HG02885 (cell line): ENCODE results near the gene INTS11.

Experiments used
- ATAC-seq: cut with Tn5 transposase; IDR thresholded peaks from one replicate; pipeline ENCODE4 v1.9.1; 2021; ENCODE audit warnings: mild to moderate bottlenecking; ENCODE audit not compliant: unreplicated experiment, poor library complexity

The INTS11 gene

DNA sequence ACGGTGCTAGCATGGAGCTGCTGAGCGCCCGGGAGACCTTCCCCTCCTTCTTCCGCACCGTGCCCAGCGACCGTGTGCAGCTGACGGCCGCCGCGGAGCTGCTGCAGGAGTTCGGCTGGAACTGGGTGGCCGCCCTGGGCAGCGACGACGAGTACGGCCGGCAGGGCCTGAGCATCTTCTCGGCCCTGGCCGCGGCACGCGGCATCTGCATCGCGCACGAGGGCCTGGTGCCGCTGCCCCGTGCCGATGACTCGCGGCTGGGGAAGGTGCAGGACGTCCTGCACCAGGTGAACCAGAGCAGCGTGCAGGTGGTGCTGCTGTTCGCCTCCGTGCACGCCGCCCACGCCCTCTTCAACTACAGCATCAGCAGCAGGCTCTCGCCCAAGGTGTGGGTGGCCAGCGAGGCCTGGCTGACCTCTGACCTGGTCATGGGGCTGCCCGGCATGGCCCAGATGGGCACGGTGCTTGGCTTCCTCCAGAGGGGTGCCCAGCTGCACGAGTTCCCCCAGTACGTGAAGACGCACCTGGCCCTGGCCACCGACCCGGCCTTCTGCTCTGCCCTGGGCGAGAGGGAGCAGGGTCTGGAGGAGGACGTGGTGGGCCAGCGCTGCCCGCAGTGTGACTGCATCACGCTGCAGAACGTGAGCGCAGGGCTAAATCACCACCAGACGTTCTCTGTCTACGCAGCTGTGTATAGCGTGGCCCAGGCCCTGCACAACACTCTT, 7.7 kb upstream of the INTS11 start:
- ATAC-seq = no peak

DNA sequence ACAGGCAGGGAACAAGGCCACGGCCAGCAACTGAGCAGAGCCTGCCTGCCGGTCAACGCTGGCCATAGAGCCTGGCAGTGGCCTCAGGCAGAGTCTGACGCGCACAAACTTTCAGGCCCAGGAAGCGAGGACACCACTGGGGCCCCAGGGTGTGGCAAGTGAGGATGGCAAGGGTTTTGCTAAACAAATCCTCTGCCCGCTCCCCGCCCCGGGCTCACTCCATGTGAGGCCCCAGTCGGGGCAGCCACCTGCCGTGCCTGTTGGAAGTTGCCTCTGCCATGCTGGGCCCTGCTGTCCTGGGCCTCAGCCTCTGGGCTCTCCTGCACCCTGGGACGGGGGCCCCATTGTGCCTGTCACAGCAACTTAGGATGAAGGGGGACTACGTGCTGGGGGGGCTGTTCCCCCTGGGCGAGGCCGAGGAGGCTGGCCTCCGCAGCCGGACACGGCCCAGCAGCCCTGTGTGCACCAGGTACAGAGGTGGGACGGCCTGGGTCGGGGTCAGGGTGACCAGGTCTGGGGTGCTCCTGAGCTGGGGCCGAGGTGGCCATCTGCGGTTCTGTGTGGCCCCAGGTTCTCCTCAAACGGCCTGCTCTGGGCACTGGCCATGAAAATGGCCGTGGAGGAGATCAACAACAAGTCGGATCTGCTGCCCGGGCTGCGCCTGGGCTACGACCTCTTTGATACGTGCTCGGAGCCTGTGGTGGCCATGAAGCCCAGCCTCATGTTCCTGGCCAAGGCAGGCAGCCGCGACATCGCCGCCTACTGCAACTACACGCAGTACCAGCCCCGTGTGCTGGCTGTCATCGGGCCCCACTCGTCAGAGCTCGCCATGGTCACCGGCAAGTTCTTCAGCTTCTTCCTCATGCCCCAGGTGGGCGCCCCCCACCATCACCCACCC, 6.9 kb upstream of the INTS11 start, which contains the start of gene TAS1R3:
Gene TAS1R3, plus strand, starts transcription at position 213 of the 898 bp plus-strand sequence. Its CDS starts 66 bp downstream, at position 279.
- ATAC-seq = no peak

DNA sequence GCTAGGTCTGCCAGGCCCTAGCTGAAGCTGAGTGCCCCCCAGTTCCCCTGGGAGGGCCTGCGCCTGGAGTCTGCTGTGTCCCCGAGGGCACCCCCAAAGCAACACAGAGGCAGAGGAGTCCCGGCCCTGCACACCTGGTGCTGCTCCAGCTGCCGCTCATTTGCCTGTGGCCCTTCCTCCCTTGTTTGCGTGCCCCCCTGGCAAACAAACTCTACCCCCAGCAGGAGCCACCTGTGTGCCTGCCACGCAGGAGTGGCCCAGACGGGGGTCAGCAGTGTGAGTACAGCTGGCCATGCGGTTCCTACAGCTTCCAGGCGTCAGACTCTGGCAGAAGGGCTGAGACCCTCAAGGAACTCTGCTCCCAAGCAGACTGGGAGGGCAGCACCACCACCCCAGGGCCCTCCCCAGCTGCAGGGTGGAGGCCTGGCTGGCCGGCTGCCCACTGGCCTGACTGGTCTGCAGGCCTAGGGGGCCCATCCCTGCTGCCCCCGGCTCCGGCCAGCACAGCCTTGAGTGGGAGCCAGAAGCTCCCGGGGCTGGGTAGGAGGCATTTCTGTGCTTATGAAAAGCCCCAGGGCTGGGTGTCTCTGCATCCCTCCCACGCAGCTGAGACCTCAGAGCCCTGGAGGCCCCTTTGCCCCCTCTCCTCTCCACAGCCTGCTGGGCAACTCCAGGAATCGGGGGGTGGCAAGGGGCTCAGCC, 6.1 kb upstream of the INTS11 start:
- ATAC-seq = no peak

DNA sequence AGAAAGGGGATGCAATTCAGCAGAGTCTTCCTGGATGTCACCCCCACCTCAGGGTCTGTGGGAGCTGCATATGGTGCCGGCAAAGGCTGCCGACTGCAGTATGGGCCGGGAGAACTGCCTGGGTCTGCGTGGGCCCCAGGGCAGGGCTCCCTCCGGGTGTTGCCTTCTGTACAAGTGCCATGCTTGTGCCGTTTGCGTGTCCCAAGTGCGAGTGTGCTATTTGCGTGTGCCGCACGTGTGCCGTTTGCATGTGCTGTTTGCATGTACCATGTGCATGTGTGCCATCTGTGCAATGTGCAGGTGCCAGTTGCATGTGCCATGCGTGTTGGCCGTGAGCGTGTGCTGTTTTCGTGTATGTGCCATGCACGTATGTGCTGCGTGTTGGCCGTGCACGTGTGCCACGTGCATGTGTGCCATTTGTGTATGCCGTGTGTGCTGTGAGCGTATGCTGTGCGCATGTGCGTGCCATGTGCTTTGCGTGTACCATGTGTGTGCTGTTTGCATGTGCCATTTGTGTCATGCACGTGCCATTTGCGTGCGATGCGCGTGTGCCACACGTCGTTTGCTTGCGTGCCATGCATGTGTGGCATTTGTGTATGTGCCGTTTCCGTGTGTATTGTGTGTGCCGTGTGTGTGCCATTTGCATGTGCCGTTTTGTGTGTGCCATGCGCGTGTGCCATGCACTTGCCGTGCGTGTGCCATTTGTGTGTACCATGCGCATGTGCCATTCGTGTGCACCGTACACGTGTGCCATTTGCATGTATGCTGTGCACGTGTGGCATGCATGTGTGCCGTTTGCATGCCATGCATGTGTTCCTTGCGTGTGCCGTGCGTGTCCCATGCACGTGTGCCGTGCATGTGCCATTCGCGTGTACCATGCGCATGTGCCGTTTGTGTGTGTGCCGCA, 5.1 kb upstream of the INTS11 start:
- no peak for ATAC-seq

DNA sequence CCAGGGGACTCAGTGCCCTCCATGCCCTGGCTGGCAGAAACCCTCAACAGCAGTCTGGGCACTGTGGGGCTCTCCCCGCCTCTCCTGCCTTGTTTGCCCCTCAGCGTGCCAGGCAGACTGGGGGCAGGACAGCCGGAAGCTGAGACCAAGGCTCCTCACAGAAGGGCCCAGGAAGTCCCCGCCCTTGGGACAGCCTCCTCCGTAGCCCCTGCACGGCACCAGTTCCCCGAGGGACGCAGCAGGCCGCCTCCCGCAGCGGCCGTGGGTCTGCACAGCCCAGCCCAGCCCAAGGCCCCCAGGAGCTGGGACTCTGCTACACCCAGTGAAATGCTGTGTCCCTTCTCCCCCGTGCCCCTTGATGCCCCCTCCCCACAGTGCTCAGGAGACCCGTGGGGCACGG, 3.8 kb upstream of the INTS11 start:
- no peak for ATAC-seq

DNA sequence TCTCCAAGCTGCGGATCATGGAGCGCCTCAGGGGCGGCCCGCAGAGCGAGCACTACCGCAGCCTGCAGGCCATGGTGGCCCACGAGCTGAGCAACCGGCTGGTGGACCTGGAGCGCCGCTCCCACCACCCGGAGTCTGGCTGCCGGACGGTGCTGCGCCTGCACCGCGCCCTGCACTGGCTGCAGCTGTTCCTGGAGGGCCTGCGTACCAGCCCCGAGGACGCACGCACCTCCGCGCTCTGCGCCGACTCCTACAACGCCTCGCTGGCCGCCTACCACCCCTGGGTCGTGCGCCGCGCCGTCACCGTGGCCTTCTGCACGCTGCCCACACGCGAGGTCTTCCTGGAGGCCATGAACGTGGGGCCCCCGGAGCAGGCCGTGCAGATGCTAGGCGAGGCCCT, 2.8 kb upstream of the INTS11 start:
- no peak for ATAC-seq

DNA sequence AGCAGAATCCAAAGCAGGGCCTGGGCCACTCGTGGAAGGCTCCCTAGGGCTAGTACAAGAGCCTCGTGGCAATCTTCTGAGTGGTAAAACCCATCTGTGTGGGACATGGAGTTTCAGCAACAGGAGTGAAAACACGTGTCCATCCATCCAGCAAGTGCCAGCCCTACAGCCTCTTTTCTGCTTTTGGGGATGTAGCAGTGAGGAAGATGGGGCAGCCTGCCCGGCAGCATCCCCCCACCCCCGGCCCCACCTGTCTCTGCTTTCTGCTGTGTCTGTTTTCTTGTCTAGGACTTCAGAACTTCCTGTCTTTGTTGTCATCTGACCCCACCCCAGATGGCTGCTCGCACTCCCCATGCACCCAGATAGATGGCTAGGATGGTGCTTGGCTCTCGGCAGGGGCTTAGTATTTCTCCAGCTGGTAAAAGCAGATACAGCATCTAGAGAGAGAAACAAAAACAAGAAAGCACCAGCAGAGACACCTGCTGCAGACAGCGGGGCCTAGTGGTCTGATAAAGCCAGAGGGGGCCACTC, 1.7 kb upstream of the INTS11 start:
- ATAC-seq = no peak

DNA sequence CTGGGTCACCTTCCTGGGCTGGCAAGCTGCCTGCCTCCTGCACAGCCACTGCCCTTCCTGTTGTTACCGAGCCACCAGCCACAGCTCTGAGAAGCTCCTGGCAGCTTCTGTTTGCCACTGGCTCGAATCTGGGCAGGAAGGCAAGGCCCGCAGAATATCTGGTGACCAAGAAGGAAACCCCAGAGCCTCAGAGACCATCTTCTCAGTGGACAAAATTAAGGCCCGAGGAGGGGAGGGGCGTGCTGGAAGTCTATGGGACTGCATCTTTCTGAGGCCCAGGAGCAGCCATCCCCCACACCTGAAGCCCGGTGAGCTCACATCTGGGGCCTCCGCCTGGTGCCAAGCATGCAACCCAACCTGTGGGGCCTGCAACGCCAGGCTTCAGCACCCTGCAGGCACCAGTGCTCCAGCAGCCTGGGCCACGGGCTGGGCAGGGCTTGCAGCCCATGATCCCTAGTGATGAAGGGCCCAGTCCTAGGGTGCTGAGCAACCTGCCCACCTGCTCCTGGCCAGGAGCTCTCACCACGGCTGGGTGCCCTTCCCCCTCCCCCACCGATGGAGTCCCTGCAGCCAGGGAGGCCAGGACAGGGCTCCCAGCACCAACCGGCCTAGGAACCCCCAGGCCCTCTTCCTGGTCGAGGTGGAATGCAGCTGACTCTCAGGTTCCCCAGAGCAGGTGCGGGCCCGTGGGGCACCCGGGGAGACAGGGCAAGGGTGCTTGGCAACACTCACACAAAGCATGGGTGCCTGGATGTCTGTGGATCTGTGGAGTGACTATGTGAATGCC, 1.0 kb upstream of the INTS11 start:
- no peak for ATAC-seq

DNA sequence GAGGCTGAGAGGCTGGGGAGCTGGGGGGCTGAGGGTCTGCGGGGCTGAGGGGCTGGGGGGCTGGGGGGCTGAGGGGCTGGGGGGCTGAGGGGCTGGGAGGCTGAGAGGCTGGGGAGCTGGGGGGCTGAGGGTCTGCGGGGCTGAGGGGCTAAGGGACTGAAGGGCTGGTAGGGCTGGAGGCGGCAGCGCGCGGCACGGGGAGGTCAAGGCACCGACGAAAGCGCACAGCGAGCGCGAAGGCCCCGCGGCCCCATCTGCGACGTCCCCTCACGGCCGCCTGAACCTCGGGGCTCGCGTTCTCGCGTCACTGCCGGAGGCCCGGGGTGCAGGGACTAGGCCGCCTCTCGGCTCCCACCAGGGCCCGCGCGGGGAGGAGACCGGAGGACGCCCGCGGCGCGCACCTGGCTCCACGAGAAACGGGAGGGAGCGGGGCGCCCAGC, 356 bp downstream of the INTS11 start:
- peak; percentile 26 for ATAC-seq

DNA sequence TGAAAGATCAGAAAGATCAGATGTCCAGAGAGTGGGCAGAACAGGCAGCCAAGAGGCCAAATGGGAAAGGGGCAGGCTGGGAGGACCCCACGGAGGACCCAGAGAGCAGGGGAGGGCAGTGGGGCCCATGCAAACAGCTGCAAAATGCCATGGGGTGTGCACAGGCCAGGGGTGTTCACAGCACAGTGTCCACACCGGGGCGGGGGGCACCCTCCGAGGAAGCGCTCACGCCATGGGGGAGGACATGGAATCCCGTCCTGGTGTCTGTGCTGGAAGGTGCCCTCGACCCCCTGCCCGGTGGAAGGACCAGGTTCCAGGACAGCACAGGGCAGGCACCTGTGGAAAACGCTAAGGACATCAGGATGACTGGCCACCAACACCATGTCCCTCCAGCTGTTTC, 1.5 kb downstream of the INTS11 start:
- no peak for ATAC-seq

DNA sequence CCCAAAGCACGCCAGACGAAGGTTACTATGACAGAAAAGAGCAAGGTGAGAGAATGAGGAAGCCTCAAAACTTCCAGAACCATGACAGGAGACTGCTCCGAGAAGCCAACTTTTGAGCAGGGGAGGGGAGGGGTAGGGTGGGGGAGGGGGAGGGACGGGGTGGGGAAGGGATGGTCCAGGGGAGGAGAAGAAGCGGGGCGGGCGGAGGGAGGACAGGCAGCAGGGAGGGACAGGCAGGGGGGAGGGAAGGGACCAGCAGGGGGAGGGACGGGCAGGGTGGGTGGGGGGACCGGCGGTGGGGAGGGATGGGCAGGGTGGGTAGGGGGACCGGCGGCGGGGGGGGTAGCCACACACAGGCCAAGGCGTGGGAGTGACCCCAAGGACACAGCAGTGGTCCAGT, 2.0 kb downstream of the INTS11 start:
- ATAC-seq = no peak

DNA sequence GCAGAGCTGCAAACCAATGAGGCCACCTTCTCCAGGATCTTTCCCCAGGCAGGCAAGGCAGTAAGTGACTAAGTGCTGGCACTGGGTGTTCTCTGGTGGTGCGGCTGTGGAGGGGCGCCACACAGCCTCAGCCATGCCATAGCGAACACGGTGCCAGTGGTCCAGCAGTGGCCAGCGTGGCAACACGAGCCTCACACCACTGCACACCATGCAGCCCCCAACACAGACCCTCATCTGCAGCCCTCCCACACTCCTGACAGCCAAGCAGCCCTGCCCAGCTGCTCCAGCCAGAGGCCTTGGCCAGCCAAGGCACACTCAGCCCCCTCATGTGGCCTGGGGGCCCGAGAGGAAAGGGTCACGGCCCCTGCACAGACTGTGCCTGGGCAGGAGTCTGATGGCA, 3.0 kb downstream of the INTS11 start:
- no peak for ATAC-seq

DNA sequence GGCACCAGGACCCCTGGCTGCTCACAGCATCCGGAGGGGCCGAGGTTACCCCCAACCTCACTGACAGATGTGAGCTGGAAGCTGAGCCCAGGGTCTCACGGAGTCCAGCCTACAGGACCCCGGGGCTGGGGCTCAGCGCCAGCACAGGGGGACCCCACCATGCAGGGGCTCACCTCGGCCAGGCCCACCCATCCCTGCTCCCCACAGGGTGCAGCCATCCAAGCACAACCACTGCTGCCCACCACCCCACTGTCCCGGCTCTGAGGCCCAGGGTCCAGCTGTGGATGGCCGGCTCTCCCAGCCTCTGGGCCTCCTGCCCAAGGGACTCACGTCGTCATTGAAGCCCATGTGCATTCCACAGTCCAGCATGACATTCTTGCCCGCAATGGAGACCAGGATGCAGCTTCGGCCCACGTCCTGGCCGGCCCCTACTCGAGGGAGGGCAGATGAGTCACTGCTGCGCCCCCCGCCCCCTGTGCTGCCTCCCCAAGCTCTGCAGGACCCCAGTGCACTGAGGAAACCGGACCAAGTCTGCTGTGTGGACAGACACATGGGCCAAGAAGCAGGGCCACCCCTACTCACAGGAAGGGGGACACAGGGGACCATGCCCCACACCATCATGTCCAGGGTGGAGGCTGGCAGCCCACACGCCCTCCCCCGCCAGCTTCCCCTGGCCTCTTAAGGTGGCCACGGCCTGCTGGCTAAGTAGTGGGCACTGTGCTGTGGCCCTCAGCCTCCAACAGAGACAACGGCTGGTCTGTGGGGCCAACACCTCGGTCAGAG, 3.6 kb downstream of the INTS11 start:
- ATAC-seq = no peak

DNA sequence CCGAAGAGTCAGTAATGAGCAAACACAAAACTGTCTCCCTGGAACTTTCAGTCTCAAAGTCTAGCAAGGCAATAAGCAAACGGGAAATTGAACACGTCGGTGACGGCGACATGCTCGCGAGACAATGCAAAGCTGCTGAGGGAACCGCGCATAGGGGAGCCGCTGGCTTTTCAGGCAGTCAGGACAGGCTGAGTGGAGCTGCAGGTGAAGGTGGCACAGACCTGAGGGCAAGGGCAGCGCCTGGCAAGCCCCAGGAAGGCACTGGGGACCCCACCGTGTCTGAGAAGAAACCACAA, 4.9 kb downstream of the INTS11 start:
- no peak for ATAC-seq

DNA sequence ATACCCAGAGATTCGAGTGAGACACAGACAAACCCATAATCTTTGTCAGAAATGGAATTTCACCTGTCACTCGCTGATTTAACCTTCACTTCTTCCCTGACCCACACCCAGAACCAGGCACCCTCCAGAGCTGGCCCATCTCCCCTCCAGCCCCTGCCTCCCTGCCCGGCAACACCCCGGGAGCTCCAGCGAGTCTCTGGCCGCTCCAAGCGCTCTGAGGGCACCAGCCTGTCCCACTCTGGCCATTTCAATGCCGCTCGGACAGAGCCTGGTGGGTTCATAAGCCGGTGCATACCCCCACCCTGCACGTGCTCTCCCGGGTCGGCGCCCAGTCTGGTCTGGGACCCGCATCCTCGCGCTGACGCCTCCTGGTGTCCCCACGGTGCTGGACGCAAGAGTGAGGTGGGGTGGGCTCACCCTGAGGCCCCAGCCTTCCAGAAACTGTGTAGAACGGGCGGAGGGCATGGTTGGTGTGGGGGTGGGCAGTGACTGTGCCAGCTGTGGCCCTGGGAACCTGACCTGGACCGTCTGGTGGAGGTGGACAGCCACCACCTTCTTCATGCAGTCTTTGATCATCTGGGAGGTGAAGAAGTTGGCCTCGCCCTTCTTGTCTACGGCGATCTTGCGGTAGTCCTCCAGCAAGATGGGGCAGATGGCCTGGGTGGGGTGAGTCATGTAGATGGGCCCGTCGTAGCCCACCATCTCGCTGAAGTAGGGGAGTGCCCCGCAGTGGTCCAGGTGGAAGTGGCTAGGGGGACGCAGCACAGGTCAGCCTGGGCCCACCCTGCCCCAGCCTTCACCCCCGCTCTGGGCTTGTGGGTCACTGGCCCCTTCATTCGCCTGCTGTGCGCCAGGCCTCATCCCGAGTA, 5.4 kb downstream of the INTS11 start:
- no peak for ATAC-seq

DNA sequence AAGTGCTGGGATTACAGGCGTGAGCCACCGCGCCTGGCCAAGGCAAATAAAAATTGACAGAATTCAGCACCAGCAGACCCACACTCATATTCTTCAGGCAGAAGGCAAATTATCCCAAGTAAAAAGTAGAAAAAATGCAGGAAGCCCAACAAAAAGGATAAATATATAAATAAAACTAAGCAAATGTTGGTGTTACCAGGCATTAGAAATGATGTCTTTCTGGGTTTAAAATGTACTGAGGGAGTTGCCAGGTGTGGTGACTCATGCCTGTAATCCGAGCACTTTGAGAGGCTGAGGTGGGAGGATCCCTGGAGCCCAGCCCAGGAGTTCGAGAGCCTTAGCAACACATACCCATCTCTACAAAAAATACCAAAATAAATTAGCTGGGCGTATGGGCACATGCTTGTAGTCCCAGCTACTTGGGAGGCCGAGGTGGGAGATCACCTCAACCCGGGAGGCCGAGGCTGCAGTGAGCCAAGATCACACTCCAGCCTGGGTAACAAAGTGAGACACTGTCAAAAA, 6.3 kb downstream of the INTS11 start:
- no peak for ATAC-seq

DNA sequence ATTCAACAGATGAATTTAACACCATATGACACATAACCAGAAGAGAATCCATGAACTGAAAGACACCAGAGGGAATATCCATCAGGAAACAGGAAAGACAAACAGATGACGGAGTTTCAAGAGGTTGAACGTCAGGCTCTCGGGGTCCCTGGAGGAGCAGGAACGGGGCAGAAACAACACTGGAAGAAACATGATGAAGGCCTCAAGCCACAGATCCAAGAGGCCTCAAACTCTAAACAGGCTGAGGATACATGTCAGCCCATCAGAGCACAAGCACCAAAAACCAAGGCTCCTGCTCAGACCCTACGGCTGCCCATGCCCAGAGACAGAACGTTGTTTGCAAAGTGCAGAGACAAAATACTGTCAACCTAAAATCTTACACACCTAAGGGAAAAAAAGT, 7.0 kb downstream of the INTS11 start:
- ATAC-seq = no peak
